ENCODE measurements around the gene LY6G6C. TPM values are rescaled to one million over a fixed set of nuclear protein-coding genes. Genes with fewer than 3 reads are reported as not detected.

Gene LY6G6C
- total and polyA plus RNA-seq, 2 of the 13 experiments (the other 11 are each of a cell fraction or from before 2014, with no cell fraction given): 0.15 TPM; not detected in 1

- TF ChIP-seq SNAPC2 (CRISPR knock-in tag; IDR thresholded peaks at IDR 0.05): no peak
- TF ChIP-seq ZNF496 (CRISPR knock-in tag; IDR thresholded peaks at IDR 0.05; ENCODE audit: insufficient replicate concordance): no peak
- no peak for TF ChIP-seq MAFF (IDR thresholded peaks at IDR 0.05; ENCODE audit: low read depth, low read length)
- TF ChIP-seq MYPOP (CRISPR knock-in tag; IDR thresholded peaks at IDR 0.05): no peak
- no peak for TF ChIP-seq SRSF9 (IDR thresholded peaks at IDR 0.05; ENCODE audit: borderline replicate concordance, insufficient read depth, low read depth, low read length, poor library complexity, severe bottlenecking)
- no peak for TF ChIP-seq ZNF570 (CRISPR knock-in tag; IDR thresholded peaks at IDR 0.05; ENCODE audit: borderline replicate concordance)
- no peak for TF ChIP-seq ZBTB49 (CRISPR knock-in tag; IDR thresholded peaks at IDR 0.05; ENCODE audit: borderline replicate concordance)
- TF ChIP-seq KLF9 (CRISPR knock-in tag; IDR thresholded peaks at IDR 0.05; ENCODE audit: low read depth): no peak
- TF ChIP-seq RERE (CRISPR knock-in tag; IDR thresholded peaks at IDR 0.05; ENCODE audit: low read depth): no peak
- no peak; the same call in 1 of the 2 replicates for TF ChIP-seq ARID5B (CRISPR knock-in tag; IDR thresholded peaks at IDR 0.05)
- TF ChIP-seq CEBPB (IDR thresholded peaks at IDR 0.05; ENCODE audit: borderline replicate concordance, low read depth, low read length): no peak
- TF ChIP-seq ELF3 (CRISPR knock-in tag; IDR thresholded peaks at IDR 0.05): no peak
- no peak for TF ChIP-seq ZNF670 (CRISPR knock-in tag; IDR thresholded peaks at IDR 0.05; ENCODE audit: borderline replicate concordance)
Measured at GRCh38 chr6:31717499-31718222, 3.9 kb downstream of the LY6G6C start (continued).

Data from HepG2 (cell line).